ENCODE data around the gene DTL.
"Not testable (repeated sequence)": the region's sequence is repeated elsewhere in the genome, so short reads cannot be mapped to it uniquely, and the experiment has no call there.

The DTL gene, protein sequence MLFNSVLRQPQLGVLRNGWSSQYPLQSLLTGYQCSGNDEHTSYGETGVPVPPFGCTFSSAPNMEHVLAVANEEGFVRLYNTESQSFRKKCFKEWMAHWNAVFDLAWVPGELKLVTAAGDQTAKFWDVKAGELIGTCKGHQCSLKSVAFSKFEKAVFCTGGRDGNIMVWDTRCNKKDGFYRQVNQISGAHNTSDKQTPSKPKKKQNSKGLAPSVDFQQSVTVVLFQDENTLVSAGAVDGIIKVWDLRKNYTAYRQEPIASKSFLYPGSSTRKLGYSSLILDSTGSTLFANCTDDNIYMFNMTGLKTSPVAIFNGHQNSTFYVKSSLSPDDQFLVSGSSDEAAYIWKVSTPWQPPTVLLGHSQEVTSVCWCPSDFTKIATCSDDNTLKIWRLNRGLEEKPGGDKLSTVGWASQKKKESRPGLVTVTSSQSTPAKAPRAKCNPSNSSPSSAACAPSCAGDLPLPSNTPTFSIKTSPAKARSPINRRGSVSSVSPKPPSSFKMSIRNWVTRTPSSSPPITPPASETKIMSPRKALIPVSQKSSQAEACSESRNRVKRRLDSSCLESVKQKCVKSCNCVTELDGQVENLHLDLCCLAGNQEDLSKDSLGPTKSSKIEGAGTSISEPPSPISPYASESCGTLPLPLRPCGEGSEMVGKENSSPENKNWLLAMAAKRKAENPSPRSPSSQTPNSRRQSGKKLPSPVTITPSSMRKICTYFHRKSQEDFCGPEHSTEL

DNA sequence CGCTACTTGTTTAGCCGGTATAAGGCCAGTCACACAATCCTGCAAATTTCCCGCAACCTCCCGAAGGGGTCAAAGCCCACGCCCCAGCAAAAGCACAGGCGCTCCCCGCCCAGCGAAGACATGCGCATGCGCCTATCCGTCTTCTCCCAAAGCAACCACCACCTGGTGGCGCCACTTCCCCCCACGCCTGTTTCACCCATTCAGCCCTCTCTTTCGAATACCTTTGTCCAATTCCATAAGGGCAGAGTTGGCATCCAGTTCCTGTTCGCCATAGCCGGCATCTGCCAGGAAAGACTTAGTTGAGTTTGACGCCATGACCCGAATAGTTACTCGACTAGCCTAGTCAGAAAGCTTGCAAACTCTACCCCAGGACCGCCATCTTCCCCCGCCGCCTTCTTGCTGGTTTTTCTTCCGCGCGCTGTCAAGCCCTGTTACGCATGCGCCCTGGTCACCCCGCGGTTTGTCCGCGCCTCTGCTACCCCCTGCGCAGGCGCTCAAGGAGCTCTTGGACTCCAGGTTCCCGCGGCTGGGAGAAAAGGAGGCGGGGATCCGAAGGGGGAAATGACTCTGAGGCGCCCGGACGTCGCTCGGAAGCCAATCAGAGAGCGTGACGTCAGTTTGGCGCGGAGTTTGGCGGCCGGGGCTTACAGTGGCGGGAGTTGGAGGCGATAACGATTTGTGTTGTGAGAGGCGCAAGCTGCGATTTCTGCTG, at the start of gene DTL, which contains the start of gene INTS7:
DTL (plus strand) TSS at position 626 of the 712 bp plus-strand sequence. CDS start 143 bp downstream, outside the sequence.
INTS7 (minus strand) TSS at position 435 of the 712 bp plus-strand sequence; CDS start at position 315, 120 bp downstream.
- TF ChIP-seq POLR2A (IDR thresholded peaks at IDR 0.05; ENCODE audit: low read length) = peak; percentile 89
- no peak for TF ChIP-seq GATA1 (IDR thresholded peaks at IDR 0.05; ENCODE audit: low read depth, low read length)

DNA sequence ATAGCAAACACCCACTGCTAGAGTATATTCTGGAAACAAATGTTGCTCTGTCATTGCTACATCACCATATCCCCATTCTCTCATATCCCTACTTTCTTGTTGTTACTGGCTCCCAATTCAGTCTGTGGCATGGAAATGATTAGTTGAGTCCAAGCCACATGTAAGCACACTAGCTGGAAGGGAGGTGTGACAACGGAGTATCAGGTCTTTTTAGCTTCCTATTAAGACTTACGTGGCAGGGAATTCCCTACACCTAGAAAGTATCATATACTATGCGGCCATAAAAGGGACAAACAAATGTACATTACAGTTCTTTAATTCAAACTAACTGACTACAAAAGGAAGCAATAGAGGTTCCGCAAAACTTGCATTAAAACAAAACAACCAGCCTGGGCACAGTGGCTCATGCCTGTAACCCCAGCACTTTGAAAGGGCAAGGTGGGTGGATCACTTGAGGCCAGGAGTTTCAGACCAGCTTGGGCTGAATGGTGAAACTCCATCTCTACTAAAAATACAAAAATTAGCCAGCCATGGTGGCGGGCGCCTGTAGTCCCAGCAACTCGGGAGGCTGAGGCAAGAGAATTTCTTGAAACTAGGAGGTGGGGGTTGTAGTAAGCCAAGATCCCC, 48.8 kb upstream of the DTL start:
- no peak for TF ChIP-seq POLR2A (IDR thresholded peaks at IDR 0.05; ENCODE audit: low read length)
- TF ChIP-seq GATA1 (IDR thresholded peaks at IDR 0.05; ENCODE audit: low read depth, low read length) = no peak
- DNase-seq = no peak

More for the DNA sequence above, at the start of gene DTL, which contains the start of gene INTS7:
- peak; percentile 100 for DNase-seq

DNA sequence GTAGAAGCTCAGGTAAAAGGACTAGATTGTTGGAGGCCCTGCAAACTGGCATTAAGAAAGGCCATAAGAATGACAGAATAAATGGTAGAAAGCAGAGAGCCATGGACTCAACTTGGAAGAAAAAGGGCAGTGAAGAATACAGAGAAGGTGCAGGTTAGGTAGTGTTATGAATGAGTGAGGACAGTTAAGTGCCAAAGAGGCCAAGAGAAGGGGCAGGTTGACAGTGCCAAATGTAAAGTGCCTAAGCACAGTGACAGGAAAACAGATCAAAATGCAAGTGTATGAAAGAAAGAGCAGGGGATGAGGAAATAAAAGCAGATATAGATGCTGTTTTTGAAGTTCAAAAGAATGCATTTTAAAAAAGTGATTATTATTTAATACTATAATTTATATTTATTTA, 43.9 kb upstream of the DTL start:
- DNase-seq = no peak
- TF ChIP-seq GATA1 (IDR thresholded peaks at IDR 0.05; ENCODE audit: low read depth, low read length) = no peak
- TF ChIP-seq POLR2A (IDR thresholded peaks at IDR 0.05; ENCODE audit: low read length) = no peak

DNA sequence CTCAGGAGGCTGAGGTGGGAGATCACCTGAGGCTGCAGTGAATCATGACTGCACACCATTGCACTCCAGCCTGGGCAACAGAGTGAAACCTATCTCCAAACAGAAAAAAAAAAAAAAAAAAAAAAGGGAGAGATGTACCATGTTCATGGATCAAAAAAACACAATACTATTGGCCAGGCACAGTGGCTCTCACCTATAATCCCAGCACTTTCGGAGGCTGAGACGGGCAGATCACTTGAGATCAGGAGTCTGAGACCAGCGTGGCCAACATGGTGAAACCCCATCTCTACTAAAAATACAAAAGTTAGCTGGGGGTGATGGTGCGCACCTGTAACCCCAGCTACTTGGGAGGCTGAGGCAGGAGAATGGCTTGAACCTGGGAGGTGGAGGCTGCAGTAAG, 38.1 kb upstream of the DTL start:
- DNase-seq = not testable (repeated sequence)

DNA sequence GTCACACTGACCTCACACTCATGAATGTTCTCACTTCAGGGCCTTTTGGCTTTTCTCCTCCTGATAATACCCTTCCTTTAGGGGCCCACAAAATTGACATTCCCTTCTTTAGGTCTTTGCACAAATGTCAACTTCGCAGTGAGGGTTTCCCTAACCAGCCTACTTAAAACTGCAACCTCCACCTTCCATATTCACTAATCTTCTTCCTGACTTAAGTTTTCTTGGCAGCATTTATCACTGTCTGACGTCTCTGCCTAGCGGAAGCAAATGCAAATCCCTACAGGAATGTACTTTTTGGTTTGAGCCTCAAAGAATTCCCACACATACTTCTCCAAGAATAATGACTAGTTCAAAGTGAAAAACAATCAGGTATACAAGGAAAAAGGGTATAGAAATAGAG, 33.0 kb upstream of the DTL start:
- no peak for DNase-seq
- TF ChIP-seq GATA1 (IDR thresholded peaks at IDR 0.05; ENCODE audit: low read depth, low read length) (no peak), POLR2A (IDR thresholded peaks at IDR 0.05; ENCODE audit: low read length) (no peak)

DNA sequence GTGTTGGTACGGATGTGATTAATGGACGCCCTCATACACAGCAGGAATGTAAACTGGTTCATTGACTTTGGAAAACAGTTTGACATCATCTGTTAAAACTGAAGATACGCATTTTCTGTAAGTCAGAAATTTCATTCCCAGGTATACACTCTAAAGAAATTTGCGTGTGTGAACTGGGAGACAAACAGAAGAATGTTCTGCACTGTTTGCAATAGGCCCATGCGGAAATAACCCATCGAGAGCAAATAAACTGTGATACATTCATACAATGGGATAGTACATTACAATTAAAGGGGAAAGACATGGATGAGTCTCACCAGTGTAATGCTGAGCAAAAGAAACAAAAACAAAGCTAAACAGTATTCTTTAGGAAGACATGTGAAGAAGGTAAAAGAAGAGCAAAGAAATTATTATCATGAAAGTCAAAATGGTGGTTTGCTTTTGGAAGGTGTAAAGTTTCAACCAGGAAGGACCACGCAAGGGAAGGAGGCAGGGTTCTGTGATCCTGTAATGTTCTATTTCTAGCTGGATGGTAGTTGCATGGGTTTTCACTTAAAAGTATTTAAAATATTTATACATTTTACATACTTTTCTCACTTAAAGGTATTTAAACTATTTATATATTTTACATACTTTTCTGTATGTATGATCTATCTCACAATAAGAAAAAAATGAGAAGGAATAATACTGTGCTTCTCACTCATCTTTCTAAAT, 30.5 kb upstream of the DTL start:
- TF ChIP-seq POLR2A (IDR thresholded peaks at IDR 0.05; ENCODE audit: low read length) = no peak
- TF ChIP-seq GATA1 (IDR thresholded peaks at IDR 0.05; ENCODE audit: low read depth, low read length) = no peak
- DNase-seq = no peak

DNA sequence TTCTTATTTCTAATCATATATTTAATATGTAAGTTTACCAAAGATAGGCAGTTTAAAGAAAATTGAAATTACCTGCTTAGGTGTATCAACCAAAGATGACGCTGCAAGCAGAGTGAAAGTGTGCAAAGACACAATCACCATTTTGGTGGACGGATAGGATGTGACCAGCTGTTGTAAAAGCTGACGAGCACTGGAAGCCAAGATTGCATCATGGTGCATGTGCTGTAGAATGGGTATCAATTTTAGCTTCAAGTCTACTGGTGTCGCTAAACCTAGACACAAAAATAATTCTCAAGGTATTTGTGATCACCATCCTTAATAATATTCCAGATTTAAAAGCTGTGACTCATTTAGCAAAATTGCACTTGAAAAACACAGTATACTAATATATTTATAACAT, 28.4 kb upstream of the DTL start:
- no peak for DNase-seq
- TF ChIP-seq GATA1 (IDR thresholded peaks at IDR 0.05; ENCODE audit: low read depth, low read length) = no peak
- TF ChIP-seq POLR2A (IDR thresholded peaks at IDR 0.05; ENCODE audit: low read length) = no peak

DNA sequence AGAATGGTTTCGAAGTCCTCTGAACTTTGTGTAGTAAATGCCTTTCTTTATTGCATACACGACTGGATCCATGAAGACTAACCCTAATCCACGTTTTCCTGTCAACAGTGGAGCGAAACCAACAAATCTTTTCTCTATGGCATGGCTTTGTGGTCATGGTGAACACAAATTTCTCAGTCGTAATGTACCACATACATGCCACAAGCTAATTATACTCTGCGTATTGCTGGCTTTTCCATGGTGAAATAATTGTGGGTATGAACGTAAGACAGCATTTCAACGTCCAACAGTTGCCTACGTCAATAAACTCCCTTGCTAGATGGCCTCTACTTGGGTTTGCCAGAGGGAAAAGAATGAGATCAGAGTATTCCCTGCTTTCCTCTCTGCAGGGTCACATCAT, 27.7 kb upstream of the DTL start:
- DNase-seq = no peak
- TF ChIP-seq POLR2A (IDR thresholded peaks at IDR 0.05; ENCODE audit: low read length) (no peak), GATA1 (IDR thresholded peaks at IDR 0.05; ENCODE audit: low read depth, low read length) (no peak)

DNA sequence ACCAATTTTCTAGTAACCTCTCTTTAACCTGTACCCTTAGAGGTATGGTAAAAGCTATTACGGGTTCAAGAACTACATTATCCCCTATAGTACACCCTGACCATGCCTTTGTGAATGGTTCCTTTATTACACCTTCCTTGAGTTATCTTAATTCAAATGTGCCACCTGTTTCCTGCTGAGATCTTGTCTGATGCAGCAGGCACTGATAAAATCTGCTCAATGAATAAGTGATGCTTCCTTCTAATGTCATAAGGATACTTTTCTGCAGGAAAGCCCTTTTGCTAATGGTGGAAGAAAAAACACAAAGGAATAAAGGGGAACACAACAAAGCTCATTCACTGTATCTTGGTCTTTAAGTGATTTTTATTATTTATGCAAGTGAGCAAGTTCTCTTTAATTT, 26.0 kb upstream of the DTL start:
- DNase-seq = no peak
- no peak for TF ChIP-seq GATA1 (IDR thresholded peaks at IDR 0.05; ENCODE audit: low read depth, low read length)
- no peak for TF ChIP-seq POLR2A (IDR thresholded peaks at IDR 0.05; ENCODE audit: low read length)

DNA sequence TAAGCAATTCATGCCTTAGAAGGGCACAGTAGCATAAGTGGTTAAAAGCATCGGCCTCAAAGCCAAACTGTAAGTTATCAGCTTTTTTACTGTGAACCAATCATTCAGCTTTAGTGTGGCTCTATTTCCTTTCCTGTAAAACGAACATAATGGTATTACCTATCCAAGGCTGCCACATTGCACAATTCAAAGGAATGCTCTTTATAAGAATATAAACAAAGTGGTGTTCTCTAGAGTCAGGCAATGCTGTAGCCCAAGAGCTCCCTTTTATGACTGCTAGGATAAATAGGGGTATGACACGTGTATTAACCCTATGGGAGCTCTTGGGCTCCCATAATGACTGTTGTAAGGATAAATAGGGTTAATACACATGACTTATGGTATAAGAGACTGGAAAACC, 25.5 kb upstream of the DTL start:
- TF ChIP-seq GATA1 (IDR thresholded peaks at IDR 0.05; ENCODE audit: low read depth, low read length) = no peak
- no peak for TF ChIP-seq POLR2A (IDR thresholded peaks at IDR 0.05; ENCODE audit: low read length)
- DNase-seq = no peak

DNA sequence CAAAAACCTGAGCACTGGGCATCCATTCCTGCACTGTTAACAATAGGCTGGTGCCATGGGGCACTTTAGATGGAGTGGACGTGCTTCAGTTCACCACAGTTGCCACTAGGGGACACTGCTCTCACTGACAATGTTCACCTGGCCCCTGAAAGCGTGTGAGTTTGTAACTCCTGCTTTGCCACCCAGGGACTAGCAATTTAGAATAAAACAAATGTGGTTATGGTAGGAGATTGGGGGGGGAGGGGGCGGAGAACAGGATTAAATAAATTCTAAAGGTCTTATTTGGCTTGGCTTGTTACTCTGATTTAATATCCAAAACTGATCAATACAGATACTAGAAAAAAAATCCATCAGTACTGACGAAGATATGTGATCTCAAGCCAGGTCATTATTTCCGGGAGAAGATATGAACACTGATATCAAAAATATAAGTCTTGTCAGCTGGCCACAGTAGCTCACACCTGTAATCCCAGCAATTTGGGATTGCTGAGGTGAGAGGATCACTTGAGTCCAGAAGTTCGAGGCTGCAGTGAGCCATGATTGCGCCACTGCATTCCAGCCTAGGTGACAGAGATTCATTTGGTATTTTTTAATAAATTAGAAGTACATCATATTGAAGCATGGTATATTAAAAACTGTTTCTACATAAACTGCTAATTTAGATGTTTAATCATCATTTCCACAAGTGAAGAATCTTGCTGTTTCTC, 23.4 kb upstream of the DTL start:
- TF ChIP-seq POLR2A (IDR thresholded peaks at IDR 0.05; ENCODE audit: low read length) (no peak), GATA1 (IDR thresholded peaks at IDR 0.05; ENCODE audit: low read depth, low read length) (no peak)
- peak; percentile 72 to 83 for DNase-seq

DNA sequence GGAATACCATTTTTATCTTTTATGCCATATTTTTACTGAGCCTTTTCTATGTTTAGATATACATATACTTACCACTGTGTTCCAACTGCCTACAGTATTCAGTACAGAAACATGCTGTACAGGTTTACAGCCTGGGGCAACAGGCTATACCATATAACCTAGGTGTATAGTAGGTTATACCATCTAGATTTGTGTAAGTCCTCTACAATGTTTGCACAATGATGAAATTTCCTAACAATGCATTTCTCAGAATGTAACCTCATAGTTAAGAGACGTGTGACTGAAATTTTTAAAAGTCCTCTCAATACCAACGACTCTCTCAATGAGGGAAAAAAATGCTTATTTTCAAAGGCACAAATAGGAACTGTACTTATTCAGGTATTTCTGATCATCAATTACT, 21.9 kb upstream of the DTL start:
- no peak for DNase-seq
- TF ChIP-seq GATA1 (IDR thresholded peaks at IDR 0.05; ENCODE audit: low read depth, low read length) (no peak), POLR2A (IDR thresholded peaks at IDR 0.05; ENCODE audit: low read length) (no peak)

DNA sequence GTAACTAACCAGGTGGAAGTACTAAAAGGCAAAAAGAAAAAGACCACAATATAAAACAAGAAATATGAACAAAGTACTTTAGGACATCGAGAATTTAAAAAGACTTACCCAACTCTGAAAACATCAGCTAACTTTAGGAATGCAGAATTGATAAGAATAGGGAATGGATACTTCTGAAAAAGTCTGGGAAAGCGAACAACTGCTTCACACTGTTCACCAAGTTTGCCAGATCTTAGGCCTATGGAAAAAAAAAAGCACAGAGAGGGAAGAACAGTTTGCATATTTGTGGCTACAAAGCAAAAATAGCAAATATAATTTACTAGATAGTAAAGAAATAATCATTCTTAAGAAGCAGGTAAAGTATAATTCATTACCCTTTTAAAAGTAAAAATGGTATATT, 14.6 kb upstream of the DTL start:
- DNase-seq = no peak
- no peak for TF ChIP-seq GATA1 (IDR thresholded peaks at IDR 0.05; ENCODE audit: low read depth, low read length)
- no peak for TF ChIP-seq POLR2A (IDR thresholded peaks at IDR 0.05; ENCODE audit: low read length)
